Smooth muscle cell (in vitro differentiated cells): ENCODE data around the gene THAP7. TPM values are rescaled to one million over a fixed set of nuclear protein-coding genes. Genes with fewer than 3 reads are reported as not detected.

ENCODE experiments used
- DNase-seq: peaks from one replicate; lab custom pipeline; 2025; ENCODE audit not compliant: unreplicated experiment; lab: John Stamatoyannopoulos, UW
- H2AFZ ChIP-seq: fragments of 200-600 bp; sonication (generic); 2 replicates; pipeline ENCODE4 v1.6.0; 2016; ENCODE audit warnings: antibody characterized with exemption, low read depth, mild to moderate bottlenecking
- H3F3A ChIP-seq: fragments of 200-600 bp; sonication (generic); 2 replicates; pipeline ENCODE4 v1.6.0; 2017; ENCODE audit warnings: antibody characterized with exemption, low read depth
- H3K27ac ChIP-seq: fragments of 200-600 bp; sonication (generic); 2 replicates; pipeline ENCODE4 v1.5.1; 2016; ENCODE audit warnings: low read depth, mild to moderate bottlenecking
- H3K27me3 ChIP-seq: fragments of 200-600 bp; sonication (generic); 2 replicates; pipeline ENCODE4 v1.6.1; 2016; ENCODE audit warnings: low read depth, mild to moderate bottlenecking
- H3K36me3 ChIP-seq: fragments of 200-600 bp; sonication (generic); 2 replicates; pipeline ENCODE4 v1.5.1; 2016; ENCODE audit warnings: low read depth
- H3K4me1 ChIP-seq: fragments of 200-600 bp; sonication (generic); 2 replicates; pipeline ENCODE4 v1.5.1; 2016; ENCODE audit warnings: low read depth
- H3K4me2 ChIP-seq: fragments of 200-600 bp; sonication (generic); 2 replicates; pipeline ENCODE4 v1.6.0; 2016; ENCODE audit warnings: mild to moderate bottlenecking
- H3K4me3 ChIP-seq: fragments of 200-600 bp; sonication (generic); 2 replicates; pipeline ENCODE4 v1.5.1; 2016; ENCODE audit warnings: mild to moderate bottlenecking
- H3K79me2 ChIP-seq: fragments of 200-600 bp; sonication (generic); 2 replicates; pipeline ENCODE4 v1.6.0; 2016; ENCODE audit warnings: low read depth, mild to moderate bottlenecking
- H3K9ac ChIP-seq: fragments of 200-600 bp; sonication (generic); 2 replicates; pipeline ENCODE4 v1.6.0; 2016; ENCODE audit warnings: low read depth
- H3K9me3 ChIP-seq: fragments of 200-600 bp; sonication (generic); replicated peaks from 2 replicates; pipeline ENCODE4 v1.5.1; 2016; ENCODE audit warnings: low read depth
- H4K20me1 ChIP-seq: fragments of 200-600 bp; sonication (generic); 2 replicates; pipeline ENCODE4 v1.6.0; 2016; ENCODE audit warnings: low read depth
- WGBS: methylation state at CpG from one replicate; pipeline ENCODE4 v1.1.7; 2016; ENCODE audit warnings: low lambda C conversion rate; 5-methylcytosine and 5-hydroxymethylcytosine counted together
- polyA plus RNA-seq: library from polyadenylated mRNA; unstranded; fragments of >200 nt; fragmentation: Nextera tagmentation; extraction: Ambion mirVana; gene quantifications from 2 replicates; pipeline ENCODE4 v1.2.1, GENCODE V29; 2016
- total RNA-seq: library from RNA; depleted of rRNA; stranded (reverse); fragments of >200 nt; gene quantifications from 2 replicates; pipeline ENCODE4 v1.2.3, GENCODE V29; 2014
- TF ChIP-seq, protein P1 (sequence below): fragments of 200-600 bp; sonication (generic); IDR thresholded peaks from 2 replicates; pipeline ENCODE4 v1.5.1; 2017; ENCODE audit warnings: borderline replicate concordance, mild to moderate bottlenecking, antibody characterized with exemption; ENCODE audit not compliant: insufficient read depth, poor library complexity, severe bottlenecking

THAP7 gene
- total and polyA plus RNA-seq, 2 experiments from 2014 or later = 26.8 to 28.0 TPM

DNA sequence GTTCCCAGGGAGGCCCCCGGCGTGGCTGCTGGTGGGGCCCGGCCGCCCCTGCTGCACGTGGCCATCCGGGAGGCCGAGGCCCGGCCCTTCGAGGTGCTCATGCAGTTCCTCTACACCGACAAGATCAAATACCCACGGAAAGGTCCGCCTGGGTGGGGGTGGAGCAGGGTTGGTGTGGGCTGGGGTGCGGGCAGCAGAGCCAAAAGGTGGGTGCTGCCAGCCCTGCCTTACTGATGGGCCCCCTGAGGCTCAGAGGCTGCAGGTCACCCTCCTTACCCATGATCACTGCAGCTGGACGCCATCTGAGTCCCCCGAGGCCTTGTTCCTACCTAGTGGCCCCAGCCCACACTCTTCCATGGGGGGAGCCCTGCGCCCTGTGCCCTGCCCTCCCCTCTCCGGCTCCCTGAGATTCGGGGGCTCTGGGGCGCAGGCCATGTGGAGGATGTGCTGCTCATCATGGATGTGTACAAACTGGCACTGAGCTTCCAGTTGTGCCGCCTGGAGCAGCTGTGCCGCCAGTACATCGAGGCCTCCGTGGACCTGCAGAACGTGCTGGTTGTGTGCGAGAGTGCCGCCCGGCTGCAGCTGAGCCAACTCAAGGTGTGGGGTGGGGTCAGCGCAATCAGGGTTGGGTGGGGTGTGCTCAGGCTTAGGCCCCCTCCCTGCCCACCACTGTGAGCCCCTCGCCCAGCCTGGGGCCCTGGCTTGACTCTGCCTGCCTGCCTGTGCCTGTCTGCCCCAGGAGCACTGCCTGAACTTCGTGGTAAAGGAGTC lies 7.6 kb downstream of the THAP7 start:
- Histone ChIP-seq H3F3A (no peaks in the 10 kb centered on the region), H3K9ac (no peak overlapping the region), H3K4me3 (no peak overlapping the region), H3K4me2 (no peak overlapping the region), H3K36me3 (no peaks in the 10 kb centered on the region), H2AFZ (no peak overlapping the region), H3K9me3 (no peaks in the 10 kb centered on the region), H3K4me1 (no peaks in the 10 kb centered on the region), H3K79me2 (no peaks in the 10 kb centered on the region), H3K27me3 (no peaks in the 10 kb centered on the region), H4K20me1 (no peaks in the 10 kb centered on the region), H3K27ac (no peak overlapping the region)
- TF ChIP-seq, protein P1, sequence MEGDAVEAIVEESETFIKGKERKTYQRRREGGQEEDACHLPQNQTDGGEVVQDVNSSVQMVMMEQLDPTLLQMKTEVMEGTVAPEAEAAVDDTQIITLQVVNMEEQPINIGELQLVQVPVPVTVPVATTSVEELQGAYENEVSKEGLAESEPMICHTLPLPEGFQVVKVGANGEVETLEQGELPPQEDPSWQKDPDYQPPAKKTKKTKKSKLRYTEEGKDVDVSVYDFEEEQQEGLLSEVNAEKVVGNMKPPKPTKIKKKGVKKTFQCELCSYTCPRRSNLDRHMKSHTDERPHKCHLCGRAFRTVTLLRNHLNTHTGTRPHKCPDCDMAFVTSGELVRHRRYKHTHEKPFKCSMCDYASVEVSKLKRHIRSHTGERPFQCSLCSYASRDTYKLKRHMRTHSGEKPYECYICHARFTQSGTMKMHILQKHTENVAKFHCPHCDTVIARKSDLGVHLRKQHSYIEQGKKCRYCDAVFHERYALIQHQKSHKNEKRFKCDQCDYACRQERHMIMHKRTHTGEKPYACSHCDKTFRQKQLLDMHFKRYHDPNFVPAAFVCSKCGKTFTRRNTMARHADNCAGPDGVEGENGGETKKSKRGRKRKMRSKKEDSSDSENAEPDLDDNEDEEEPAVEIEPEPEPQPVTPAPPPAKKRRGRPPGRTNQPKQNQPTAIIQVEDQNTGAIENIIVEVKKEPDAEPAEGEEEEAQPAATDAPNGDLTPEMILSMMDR = no peak
- WGBS = 94% methylated on average over 29 of the region's 30 CpGs
- DNase-seq = no peak

DNA sequence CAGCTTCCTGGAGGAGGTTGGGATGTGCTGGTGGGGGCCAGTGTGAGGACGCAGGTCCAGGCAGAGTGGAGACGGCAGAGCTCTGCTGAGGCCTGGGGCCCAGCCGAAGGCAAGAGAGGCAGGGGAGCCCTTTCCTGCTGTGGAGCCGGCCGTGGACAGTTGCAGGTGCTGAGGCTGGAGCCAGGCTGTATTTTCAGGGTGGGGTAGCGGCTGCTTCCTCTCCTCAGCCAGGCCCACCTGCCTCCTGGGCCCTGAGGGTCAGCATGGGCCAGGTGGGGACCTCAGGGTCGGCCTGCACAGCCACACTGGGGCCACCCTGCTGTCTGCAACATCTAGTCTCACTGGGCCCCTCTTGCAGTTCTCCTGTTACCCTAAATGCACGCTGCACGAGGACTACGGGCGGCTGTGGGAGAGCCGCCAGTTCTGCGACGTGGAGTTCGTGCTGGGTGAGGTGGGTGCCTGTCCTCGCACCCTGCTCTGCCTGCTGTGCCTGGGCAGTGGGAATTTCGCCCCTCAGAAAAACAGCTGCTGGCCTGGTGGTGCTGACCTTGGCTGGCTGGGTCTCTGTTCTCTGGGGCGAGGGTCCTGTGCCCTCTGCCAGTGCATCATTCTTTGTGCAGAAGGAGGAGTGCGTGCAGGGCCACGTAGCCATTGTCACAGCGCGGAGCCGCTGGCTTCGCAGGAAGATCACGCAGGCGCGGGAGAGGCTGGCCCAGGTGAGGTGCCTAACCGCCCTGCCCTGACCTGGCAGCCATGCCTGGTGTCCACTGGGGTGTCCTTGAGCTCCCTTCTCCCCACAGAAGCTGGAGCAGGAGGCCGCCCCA lies 8.4 kb downstream of the THAP7 start:
- Histone ChIP-seq H4K20me1 (no peaks in the 10 kb centered on the region), H3K36me3 (no peaks in the 10 kb centered on the region), H3K4me3 (no peak overlapping the region), H3K79me2 (no peaks in the 10 kb centered on the region), H3K27me3 (no peaks in the 10 kb centered on the region), H3K9me3 (no peaks in the 10 kb centered on the region), H3K9ac (no peak overlapping the region), H3K4me2 (no peak overlapping the region), H3K4me1 (no peaks in the 10 kb centered on the region), H2AFZ (no peak overlapping the region), H3K27ac (no peak overlapping the region), H3F3A (no peaks in the 10 kb centered on the region)
- DNase-seq = no peak
- TF ChIP-seq, protein P1 = no peak
- 98% methylated on average over 29 of the region's 29 CpGs for WGBS

DNA sequence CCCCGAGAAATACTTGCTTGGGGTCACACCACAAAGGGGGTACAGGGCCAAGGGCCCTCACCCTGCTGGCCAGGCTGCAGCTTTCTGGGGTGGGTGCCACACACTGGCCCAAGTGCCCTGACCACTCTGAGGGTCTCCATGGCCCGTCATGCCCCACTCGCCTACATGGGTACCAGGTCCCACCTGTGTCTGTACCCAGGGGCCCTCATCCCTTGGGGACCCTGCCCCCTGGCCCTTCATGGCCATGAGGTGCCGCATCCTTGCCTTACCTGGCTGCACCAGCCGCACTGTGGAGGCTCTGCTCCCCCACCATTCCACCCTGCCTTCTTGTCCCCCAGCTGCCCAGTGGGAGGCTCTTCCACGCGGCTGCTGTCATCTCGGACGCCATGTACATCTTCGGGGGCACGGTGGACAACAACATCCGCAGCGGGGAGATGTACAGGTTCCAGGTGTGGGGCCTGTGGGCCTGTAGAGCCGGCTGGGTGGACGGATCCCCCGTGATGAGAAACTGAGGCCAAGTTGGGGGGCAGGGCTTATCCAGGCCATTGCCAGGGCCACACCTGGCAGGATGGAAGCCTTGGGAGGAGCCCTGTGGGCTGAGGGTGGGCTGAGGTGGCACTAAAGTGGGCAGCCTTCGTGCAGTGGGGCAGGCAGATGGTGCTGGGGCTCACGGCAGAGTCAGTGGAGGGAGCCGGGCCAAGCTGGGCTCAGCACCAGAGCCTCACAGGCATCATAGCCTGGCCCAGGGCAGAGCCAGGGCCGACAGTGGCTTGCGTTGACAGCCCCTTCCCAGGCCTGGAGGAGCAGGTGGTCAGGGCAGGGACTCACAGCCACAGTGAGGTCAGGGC lies 9.2 kb downstream of the THAP7 start:
- Histone ChIP-seq H3K9ac (no peak overlapping the region), H3K36me3 (no peaks in the 10 kb centered on the region), H3K4me2 (no peak overlapping the region), H3K79me2 (no peaks in the 10 kb centered on the region), H3K4me1 (no peaks in the 10 kb centered on the region), H3K9me3 (no peaks in the 10 kb centered on the region), H3K4me3 (no peak overlapping the region), H2AFZ (no peak overlapping the region), H3F3A (no peaks in the 10 kb centered on the region), H4K20me1 (no peaks in the 10 kb centered on the region), H3K27ac (no peak overlapping the region), H3K27me3 (no peaks in the 10 kb centered on the region)
- DNase-seq = no peak
- 95% methylated on average over 21 of the region's 21 CpGs for WGBS
- TF ChIP-seq, protein P1 = no peak
